Measurements from ENCODE around the gene AGAP1.

AGAP1 gene

DNA sequence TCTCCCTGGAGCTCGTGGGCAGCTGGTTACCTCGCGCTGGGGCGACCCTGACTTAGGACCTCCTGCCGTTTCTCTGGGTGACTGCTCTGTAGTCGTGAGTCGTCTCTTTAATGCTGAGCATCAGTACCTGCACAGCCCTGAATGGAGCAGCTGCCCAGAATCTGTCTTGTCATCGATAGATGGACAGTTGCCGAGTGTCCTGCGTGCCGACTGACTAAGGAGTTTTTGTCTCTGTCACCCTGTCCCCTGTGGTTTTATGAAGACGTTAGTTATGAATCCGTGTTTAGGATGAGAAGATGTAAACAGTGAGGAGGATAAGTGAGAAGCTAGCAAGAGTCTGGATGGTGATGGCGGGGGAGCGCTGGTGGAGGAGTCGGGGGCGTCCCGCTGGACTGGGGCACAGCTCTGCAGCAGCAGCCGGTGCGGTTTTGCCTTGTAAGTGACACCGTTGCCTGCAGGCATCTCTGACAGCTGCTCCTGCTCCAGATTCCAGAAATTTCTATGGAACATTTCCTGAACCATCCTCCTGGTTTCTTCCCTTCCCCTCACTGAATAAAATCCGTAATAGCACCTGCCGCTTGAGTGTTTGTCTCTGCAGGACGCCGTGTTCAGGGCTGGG is 13.3 kb downstream of the AGAP1 start:
- no peak for DNase-seq (ENCODE audit: low read depth)
- H3K4me3 ChIP-seq (ENCODE audit: low read depth, low read length): no peak overlapping the region
- TF ChIP-seq, protein P1, sequence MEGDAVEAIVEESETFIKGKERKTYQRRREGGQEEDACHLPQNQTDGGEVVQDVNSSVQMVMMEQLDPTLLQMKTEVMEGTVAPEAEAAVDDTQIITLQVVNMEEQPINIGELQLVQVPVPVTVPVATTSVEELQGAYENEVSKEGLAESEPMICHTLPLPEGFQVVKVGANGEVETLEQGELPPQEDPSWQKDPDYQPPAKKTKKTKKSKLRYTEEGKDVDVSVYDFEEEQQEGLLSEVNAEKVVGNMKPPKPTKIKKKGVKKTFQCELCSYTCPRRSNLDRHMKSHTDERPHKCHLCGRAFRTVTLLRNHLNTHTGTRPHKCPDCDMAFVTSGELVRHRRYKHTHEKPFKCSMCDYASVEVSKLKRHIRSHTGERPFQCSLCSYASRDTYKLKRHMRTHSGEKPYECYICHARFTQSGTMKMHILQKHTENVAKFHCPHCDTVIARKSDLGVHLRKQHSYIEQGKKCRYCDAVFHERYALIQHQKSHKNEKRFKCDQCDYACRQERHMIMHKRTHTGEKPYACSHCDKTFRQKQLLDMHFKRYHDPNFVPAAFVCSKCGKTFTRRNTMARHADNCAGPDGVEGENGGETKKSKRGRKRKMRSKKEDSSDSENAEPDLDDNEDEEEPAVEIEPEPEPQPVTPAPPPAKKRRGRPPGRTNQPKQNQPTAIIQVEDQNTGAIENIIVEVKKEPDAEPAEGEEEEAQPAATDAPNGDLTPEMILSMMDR (IDR thresholded peaks at IDR 0.05; ENCODE audit: control insufficient read depth, extremely low read depth, insufficient read depth): no peak

DNA sequence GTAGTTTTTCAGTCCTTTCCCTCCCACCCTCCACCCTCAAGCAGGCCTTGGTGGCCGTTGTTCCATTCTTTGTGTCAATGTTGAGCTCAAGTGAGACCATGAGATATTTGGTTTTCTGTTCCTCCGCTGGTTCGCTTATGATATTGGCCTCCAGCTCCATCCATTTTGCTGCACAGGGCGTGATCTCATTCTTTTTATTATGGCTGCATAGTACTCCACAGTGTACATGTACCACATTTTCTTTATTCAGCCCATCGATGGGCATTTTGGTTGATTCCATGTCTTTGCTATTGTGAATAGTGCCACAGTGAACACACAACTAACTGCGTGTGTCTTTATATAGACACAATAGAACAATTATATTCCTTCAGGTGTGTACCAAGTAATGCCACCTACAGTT is 14.1 kb downstream of the AGAP1 start:
- TF ChIP-seq, protein P1 (IDR thresholded peaks at IDR 0.05; ENCODE audit: control insufficient read depth, extremely low read depth, insufficient read depth): no peak
- H3K4me3 ChIP-seq (ENCODE audit: low read depth, low read length): no peak overlapping the region
- no peak for DNase-seq (ENCODE audit: low read depth)

DNA sequence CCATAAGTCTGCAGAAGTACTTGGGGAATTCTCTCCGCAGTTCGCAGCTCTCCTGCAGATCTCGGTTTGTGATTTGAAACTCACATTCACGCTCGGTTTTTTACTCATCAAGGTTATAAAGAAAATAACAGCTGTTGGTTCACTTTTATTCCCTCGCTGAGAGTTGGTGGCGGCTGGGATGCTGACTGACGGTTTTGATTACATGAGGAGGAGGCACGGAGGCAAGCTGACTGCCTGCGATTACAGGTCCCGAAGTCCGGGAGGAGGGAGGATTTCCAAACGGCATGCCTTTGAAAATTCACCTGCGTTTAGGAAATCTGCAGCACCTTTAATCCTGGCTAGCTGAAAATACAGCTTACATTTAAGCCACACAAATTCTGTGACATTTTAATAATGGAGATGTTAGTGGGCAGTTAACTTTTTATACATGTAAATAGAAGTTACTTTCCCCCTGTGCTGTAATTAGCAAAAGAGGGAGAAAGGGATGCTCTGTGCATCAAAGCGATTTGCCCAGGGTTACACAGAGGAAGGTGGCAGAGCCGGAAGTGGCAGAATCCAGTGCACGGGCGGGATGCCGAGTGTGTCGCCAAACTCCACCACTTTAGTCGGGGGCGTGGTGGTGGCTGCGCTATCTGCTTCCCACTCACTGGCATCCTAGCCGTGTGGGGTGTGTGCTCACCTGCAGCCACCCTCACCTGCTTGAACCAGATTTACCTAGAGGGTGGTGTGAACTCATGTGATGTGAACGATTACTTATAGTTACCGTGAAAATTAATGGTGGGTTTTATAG is 14.7 kb downstream of the AGAP1 start:
- TF ChIP-seq, protein P1 (IDR thresholded peaks at IDR 0.05; ENCODE audit: control insufficient read depth, extremely low read depth, insufficient read depth): no peak
- H3K4me3 ChIP-seq (ENCODE audit: low read depth, low read length): no peak overlapping the region
- no peak for DNase-seq (ENCODE audit: low read depth)

DNA sequence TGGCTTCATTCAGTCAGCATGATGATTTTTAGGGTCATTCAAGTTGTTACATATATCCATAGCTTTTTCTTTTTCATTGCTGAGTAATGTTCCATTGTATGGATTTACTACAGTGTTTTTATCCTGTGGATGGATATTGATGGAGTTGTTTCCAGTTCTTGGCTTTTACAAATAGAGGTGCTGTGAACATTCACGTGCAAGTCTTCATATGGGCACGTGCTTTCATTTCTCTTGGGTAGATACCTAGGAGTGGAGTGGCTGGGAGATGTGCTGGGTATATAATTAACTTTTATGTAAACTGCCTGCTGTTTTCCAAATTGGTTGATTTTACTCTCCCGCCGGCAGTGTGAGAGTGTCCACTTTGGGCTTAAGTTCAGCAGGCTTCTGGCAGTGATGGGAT is 16.5 kb downstream of the AGAP1 start:
- H3K4me3 ChIP-seq (ENCODE audit: low read depth, low read length): no peak overlapping the region
- TF ChIP-seq, protein P1 (IDR thresholded peaks at IDR 0.05; ENCODE audit: control insufficient read depth, extremely low read depth, insufficient read depth): no peak
- DNase-seq (ENCODE audit: low read depth): no peak

DNA sequence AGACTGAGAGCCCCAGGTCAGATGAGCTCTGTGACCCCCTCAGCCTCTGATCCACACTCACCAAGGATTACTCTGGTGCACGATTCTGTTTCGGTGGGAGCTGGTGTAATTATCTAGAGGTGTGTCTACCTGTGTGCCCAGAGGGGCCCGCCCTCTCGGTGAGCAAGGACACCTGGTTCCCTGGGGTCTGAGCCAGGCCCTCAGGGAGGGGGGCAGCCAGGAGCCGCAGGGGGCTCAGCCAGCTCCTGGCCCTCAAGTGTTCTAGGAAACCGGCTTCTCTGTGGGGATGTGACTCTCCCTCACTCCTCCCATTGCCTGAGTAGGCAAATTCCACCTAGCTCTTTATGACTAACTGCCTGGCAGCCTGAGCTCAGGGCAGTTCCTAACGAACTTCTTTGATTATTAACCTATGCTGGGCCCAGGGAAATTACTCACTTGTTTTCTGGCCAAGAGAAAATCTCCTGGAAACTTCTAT is 17.4 kb downstream of the AGAP1 start:
- TF ChIP-seq, protein P1 (IDR thresholded peaks at IDR 0.05; ENCODE audit: control insufficient read depth, extremely low read depth, insufficient read depth): no peak
- no peak for DNase-seq (ENCODE audit: low read depth)
- no peak overlapping the region for H3K4me3 ChIP-seq (ENCODE audit: low read depth, low read length)

DNA sequence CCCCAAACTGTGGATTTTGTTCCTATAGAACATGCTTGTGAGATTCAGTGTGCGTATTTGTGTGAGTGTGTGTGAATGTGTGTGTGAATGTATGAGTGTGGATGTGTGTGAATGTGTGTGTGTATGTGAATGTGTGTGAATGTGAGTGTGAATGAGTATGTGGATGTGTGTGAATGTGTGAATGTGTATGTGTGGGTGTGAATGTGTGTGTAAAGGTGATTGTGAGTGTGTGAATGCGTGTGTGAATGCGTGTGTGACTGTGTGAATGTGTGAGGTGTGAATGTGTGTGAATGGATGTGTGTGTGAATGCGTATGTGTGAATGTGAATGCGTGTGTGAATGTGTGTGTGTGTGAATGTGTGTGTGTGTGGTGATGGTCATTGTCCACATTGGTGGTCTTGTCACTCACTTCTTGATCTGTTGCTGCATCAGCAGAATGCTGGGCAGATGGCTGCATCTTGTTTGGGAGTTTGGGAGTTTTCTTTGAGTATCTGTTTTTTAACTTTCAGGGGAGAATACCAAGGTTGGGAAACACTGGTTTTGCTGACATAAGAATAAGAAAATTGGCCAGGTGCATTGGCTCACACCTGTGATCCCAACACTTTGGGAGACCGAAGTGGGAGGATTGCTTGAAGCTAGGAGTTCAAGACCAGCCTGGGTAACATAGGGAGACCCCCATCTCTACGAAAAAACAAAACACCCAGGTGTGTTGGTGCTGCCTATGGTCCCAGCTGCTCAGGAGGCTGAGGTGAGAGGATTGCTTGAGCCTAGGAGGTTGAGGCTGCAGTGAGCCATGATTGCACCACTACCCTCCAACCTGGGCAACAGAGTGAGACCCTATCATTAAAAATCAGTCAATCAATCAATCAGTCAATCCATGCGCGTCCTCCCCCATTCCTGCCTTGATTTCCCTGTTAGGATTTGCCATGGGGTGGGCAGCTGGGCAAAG is 18.2 kb downstream of the AGAP1 start:
- H3K4me3 ChIP-seq (ENCODE audit: low read depth, low read length): no peak overlapping the region
- no peak for DNase-seq (ENCODE audit: low read depth)

More for the DNA sequence above, 18.2 kb downstream of the AGAP1 start:
- TF ChIP-seq, protein P1 (IDR thresholded peaks at IDR 0.05; ENCODE audit: control insufficient read depth, extremely low read depth, insufficient read depth): no peak
